WTC11 (cell line): ENCODE data around the gene TMC6. TPM values are rescaled to one million over a fixed set of nuclear protein-coding genes. Genes with fewer than 3 reads are reported as not detected.
A peak's percentile ranks its signal among the peaks of the same experiment; 100 is the strongest.

Experiments
- ATAC-seq: fragments of 200-7000 bp; cut with Tn5 transposase; 2 replicates; pipeline ENCODE4 v1.10.0; 2021; ENCODE audit warnings: mild to moderate bottlenecking, moderate library complexity
- CTCF ChIA-PET: fragments of 300-600 bp; sonication (Branson Sonifier 250); formaldehyde crosslinking; loops from one replicate; lab custom pipeline; 2021; ENCODE audit warnings: antibody characterized with exemption; lab: Charles Lee
- POLR2A ChIA-PET: fragments of 350-600 bp; sonication (Branson Sonifier 250); formaldehyde crosslinking; loops from one replicate; lab custom pipeline; 2021; ENCODE audit warnings: antibody characterized with exemption; lab: Charles Lee
- DNase-seq: peaks from one replicate; pipeline ENCODE4 v3.0.0; 2021; ENCODE audit warnings: low spot score
- H3K27ac Mint-ChIP-seq: 2 replicates; pipeline ENCODE4 v1.8.0; 2021; ENCODE audit warnings: mixed read lengths
- H3K27me3 Mint-ChIP-seq: 2 replicates; pipeline ENCODE4 v1.8.0; 2021; ENCODE audit warnings: low read depth, mild to moderate bottlenecking, moderate library complexity, mixed read lengths
- H3K36me3 Mint-ChIP-seq: 2 replicates; pipeline ENCODE4 v1.8.0; 2021; ENCODE audit warnings: mixed read lengths
- H3K4me1 Mint-ChIP-seq: 2 replicates; pipeline ENCODE4 v1.8.0; 2022; ENCODE audit warnings: mixed read lengths
- H3K4me3 Mint-ChIP-seq: 2 replicates; pipeline ENCODE4 v1.8.0; 2021; ENCODE audit warnings: mild to moderate bottlenecking, moderate library complexity, mixed read lengths
- H3K9me3 Mint-ChIP-seq: 2 replicates; pipeline ENCODE4 v1.8.0; 2021; ENCODE audit warnings: mixed read lengths
- ARID4B ChIP-seq: sonication (generic); formaldehyde crosslinking; IDR thresholded peaks from 2 replicates; pipeline ENCODE4 v1.8.0; 2023; ENCODE audit warnings: missing genetic modification reagents, mild to moderate bottlenecking, borderline replicate concordance
- CDX4 ChIP-seq: fragments of 250-450 bp; sonication (Bioruptor Pico); IDR thresholded peaks from 2 replicates; pipeline ENCODE4 v1.9.0; 2021; ENCODE audit warnings: moderate library complexity, mild to moderate bottlenecking, inconsistent platforms, borderline replicate concordance
- CREM ChIP-seq: sonication (generic); formaldehyde crosslinking; IDR thresholded peaks from 2 replicates; pipeline ENCODE4 v1.8.1; 2022; ENCODE audit warnings: mild to moderate bottlenecking, missing genetic modification reagents, moderate library complexity
- FOXP4 ChIP-seq: sonication (generic); formaldehyde crosslinking; IDR thresholded peaks from 2 replicates; pipeline ENCODE4 v1.8.0; 2022; ENCODE audit warnings: mild to moderate bottlenecking, missing genetic modification reagents
- GABPB1 ChIP-seq: sonication (generic); formaldehyde crosslinking; IDR thresholded peaks from 2 replicates; pipeline ENCODE4 v1.8.1; 2023; ENCODE audit warnings: mild to moderate bottlenecking, missing genetic modification reagents
- JAZF1 ChIP-seq: fragments of 250-450 bp; sonication (Bioruptor Pico); IDR thresholded peaks from 2 replicates; pipeline ENCODE4 v1.9.0; 2021; ENCODE audit warnings: moderate library complexity, mild to moderate bottlenecking, inconsistent platforms
- JUN ChIP-seq: sonication (generic); formaldehyde crosslinking; IDR thresholded peaks from 2 replicates; pipeline ENCODE4 v1.8.0; 2023; ENCODE audit warnings: mild to moderate bottlenecking, missing genetic modification reagents
- PRDM15 ChIP-seq: sonication (generic); formaldehyde crosslinking; IDR thresholded peaks from 2 replicates; pipeline ENCODE4 v1.8.0; 2022; ENCODE audit warnings: missing genetic modification reagents
- PRRX2 ChIP-seq: fragments of 250-450 bp; sonication (Bioruptor Pico); IDR thresholded peaks from 2 replicates; pipeline ENCODE4 v1.8.0; 2021; ENCODE audit warnings: mild to moderate bottlenecking
- SP1 ChIP-seq: sonication (generic); formaldehyde crosslinking; conservative IDR thresholded peaks from 2 replicates; pipeline ENCODE4 v1.8.1; 2022; ENCODE audit warnings: missing genetic modification reagents
- TEAD4 ChIP-seq: sonication (generic); formaldehyde crosslinking; IDR thresholded peaks from 2 replicates; pipeline ENCODE4 v1.8.0; 2022; ENCODE audit warnings: mild to moderate bottlenecking, missing genetic modification reagents
- ZNF121 ChIP-seq: sonication (generic); formaldehyde crosslinking; IDR thresholded peaks from 2 replicates; pipeline ENCODE4 v1.8.0; 2023; ENCODE audit warnings: missing genetic modification reagents
- ZNF138 ChIP-seq: sonication (generic); formaldehyde crosslinking; conservative IDR thresholded peaks from 2 replicates; pipeline ENCODE4 v1.8.1; 2022; ENCODE audit warnings: mild to moderate bottlenecking, moderate library complexity, missing genetic modification reagents
- ZNF232 ChIP-seq: sonication (generic); formaldehyde crosslinking; IDR thresholded peaks from 2 replicates; pipeline ENCODE4 v1.8.0; 2022; ENCODE audit warnings: mild to moderate bottlenecking, missing genetic modification reagents
- ZNF317 ChIP-seq: sonication (generic); formaldehyde crosslinking; IDR thresholded peaks from 2 replicates; pipeline ENCODE4 v1.8.1; 2023; ENCODE audit warnings: low read depth, mild to moderate bottlenecking, moderate library complexity, missing genetic modification reagents, borderline replicate concordance
- ZNF416 ChIP-seq: fragments of 250-450 bp; sonication (Bioruptor Pico); IDR thresholded peaks from 2 replicates; pipeline ENCODE4 v1.9.0; 2021; ENCODE audit warnings: mild to moderate bottlenecking, inconsistent platforms
- ZNF423 ChIP-seq: fragments of 250-450 bp; sonication (Bioruptor Pico); IDR thresholded peaks from 2 replicates; pipeline ENCODE4 v2.1.2; 2022; ENCODE audit warnings: mild to moderate bottlenecking, moderate library complexity
- ZNF671 ChIP-seq: fragments of 250-450 bp; sonication (Bioruptor Pico); IDR thresholded peaks from 2 replicates; pipeline ENCODE4 v1.8.0; 2021; ENCODE audit warnings: mild to moderate bottlenecking
- total RNA-seq: library from RNA; stranded (reverse); gene quantifications from 3 replicates; pipeline ENCODE4 v1.2.3, GENCODE V29; 2021
- TF ChIP-seq, protein P1 (sequence below): fragments of 250-450 bp; sonication (Bioruptor Pico); IDR thresholded peaks from 2 replicates; pipeline ENCODE4 v2.1.2; 2022; ENCODE audit warnings: mild to moderate bottlenecking, moderate library complexity

The TMC6 gene
- total RNA-seq, 1 experiment from 2014 or later, result 120 TPM

- Mint-ChIP-seq H3K27me3 (no peaks in the 10 kb centered on the region), H3K4me1 (peaks cover 11% of the 10 kb centered on the region), H3K36me3 (peaks cover 8% of the 10 kb centered on the region), H3K27ac (no peak overlapping the region), H3K9me3 (no peaks in the 10 kb centered on the region), H3K4me3 (no peak overlapping the region)
- DNase-seq (no peak), ATAC-seq (no peak)
- TF ChIP-seq CREM (CRISPR knock-in tag) (no peak), FOXP4 (CRISPR knock-in tag) (no peak), JAZF1 (CRISPR knock-in tag) (no peak), ZNF317 (CRISPR knock-in tag) (no peak), ZNF232 (CRISPR knock-in tag) (no peak), ZNF423 (no peak), SP1 (CRISPR knock-in tag) (no peak), ZNF138 (CRISPR knock-in tag) (no peak), CDX4 (CRISPR knock-in tag) (no peak), ZNF671 (CRISPR knock-in tag) (no peak), ZNF121 (no peak), ZNF416 (no peak), JUN (CRISPR knock-in tag) (no peak), PRRX2 (CRISPR knock-in tag) (no peak)
- TF ChIP-seq, protein P1, sequence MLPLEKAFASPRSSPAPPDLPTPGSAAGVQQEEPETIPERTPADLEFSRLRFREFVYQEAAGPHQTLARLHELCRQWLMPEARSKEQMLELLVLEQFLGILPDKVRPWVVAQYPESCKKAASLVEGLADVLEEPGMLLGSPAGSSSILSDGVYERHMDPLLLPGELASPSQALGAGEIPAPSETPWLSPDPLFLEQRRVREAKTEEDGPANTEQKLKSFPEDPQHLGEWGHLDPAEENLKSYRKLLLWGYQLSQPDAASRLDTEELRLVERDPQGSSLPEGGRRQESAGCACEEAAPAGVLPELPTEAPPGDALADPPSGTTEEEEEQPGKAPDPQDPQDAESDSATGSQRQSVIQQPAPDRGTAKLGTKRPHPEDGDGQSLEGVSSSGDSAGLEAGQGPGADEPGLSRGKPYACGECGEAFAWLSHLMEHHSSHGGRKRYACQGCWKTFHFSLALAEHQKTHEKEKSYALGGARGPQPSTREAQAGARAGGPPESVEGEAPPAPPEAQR (CRISPR knock-in tag), result no peak
- CTCF ChIA-PET, result interaction anchor here (1.1 to 1.5 kb wide), 3 partner anchors 29 to 217 kb away, joined by 3 to 4 read pairs (median 3); no protein-coding TSS in a partner anchor
- POLR2A ChIA-PET, result no interaction called here
Measured at GRCh38 chr17:78109489-78109761, 19.1 kb downstream of the TMC6 start.

- ATAC-seq, result no peak
- POLR2A ChIA-PET, result no interaction called here
- Mint-ChIP-seq H3K27me3 (no peaks in the 10 kb centered on the region), H3K36me3 (peaks cover 11% of the 10 kb centered on the region), H3K4me3 (no peak overlapping the region), H3K4me1 (peaks cover 11% of the 10 kb centered on the region)
- CTCF ChIA-PET, result interaction anchor here (1.1 to 2.3 kb wide), 4 partner anchors 24 to 216 kb away, joined by 3 to 11 read pairs (median 4); no protein-coding TSS in a partner anchor
- no peak for TF ChIP-seq TEAD4 (CRISPR knock-in tag)
- 0 out of 2 replicates have a peak, but pooled peaks have one; percentile 11 for TF ChIP-seq GABPB1 (CRISPR knock-in tag)
- TF ChIP-seq JUN (CRISPR knock-in tag), result no peak
- TF ChIP-seq, all 79 proteins: peak for 1
- Mint-ChIP-seq H3K27ac (peak overlapping the region; percentile 88), H3K9me3 (no peaks in the 10 kb centered on the region)
- no peak for DNase-seq
Measured at GRCh38 chr17:78108726-78109488, 19.6 kb downstream of the TMC6 start.

DNA sequence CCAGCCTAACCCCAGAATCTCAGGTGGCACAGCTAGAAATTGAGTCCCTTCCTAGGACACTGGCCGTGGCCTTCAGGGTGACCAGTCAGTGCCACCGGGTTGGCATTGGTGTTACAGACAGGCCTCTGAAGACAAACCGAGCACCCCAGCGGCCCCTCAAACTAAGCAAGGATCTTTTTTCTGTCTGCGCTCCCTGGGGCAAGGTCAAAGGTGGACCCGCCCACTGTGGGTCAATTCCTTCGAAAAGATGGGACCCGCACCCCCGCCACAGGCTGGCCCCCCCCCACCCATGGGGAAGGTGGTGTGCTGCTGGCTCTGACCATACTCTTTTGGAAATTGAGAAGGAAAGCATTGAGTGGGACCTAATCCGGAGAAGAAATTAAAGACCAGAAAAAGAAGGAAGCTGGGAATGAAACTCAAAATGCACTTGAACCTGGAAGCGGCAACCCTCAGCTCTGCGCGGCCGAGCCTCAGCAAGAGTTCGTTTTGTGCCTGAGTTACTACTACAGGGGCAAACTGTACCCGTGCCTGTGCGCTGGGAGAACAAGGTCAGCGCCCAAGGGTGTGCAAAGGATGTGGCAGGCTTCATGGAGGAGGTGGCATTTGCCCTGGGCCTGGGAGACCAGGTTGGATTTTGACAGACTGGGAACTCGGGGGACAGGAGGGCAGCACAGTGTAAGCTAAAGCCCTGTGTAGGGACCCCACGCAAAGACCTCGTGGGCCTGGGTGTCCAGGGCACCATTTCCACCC, 20.4 kb downstream of the TMC6 start:
- peak overlapping the region; percentile 45; the same call in 1 of the 2 replicates for H3K27ac Mint-ChIP-seq
- no peak overlapping the region for H3K4me3 Mint-ChIP-seq
- ChIA-PET POLR2A (no interaction called here), CTCF (interaction anchor here (1.5 to 2.3 kb wide), 2 partner anchors 23 to 30 kb away, joined by 4 to 11 read pairs; no protein-coding TSS in a partner anchor)
- peaks cover 19% of the 10 kb centered on the region for H3K36me3 Mint-ChIP-seq
- no peaks in the 10 kb centered on the region for H3K9me3 Mint-ChIP-seq
- H3K27me3 Mint-ChIP-seq, result no peaks in the 10 kb centered on the region
- peaks cover 11% of the 10 kb centered on the region for H3K4me1 Mint-ChIP-seq
- no peak for ATAC-seq
- DNase-seq, result no peak
- TF ChIP-seq GABPB1 (CRISPR knock-in tag), result no peak
- no peak for TF ChIP-seq PRDM15 (CRISPR knock-in tag)
- no peak for TF ChIP-seq CREM (CRISPR knock-in tag)
- no peak for TF ChIP-seq ARID4B
- no peak for TF ChIP-seq ZNF232 (CRISPR knock-in tag)
